Brain microvascular endothelial cell (primary cell): Measurements from ENCODE around the gene LMBRD2.

Source experiments
- DNase-seq: peaks from one replicate; pipeline ENCODE4 v3.0.0-alpha.2; 2020
- H3K27ac ChIP-seq: fragments of 250-450 bp; sonication (Bioruptor Pico); 2 replicates; pipeline ENCODE4 v1.5.1; 2020; ENCODE audit warnings: mild to moderate bottlenecking, moderate library complexity
- H3K27me3 ChIP-seq: fragments of 250-450 bp; sonication (Bioruptor Pico); replicated peaks from 2 replicates; pipeline ENCODE4 v1.5.1; 2020; ENCODE audit warnings: mild to moderate bottlenecking
- H3K36me3 ChIP-seq: fragments of 250-450 bp; sonication (Bioruptor Pico); replicated peaks from 2 replicates; pipeline ENCODE4 v1.5.1; 2020; ENCODE audit warnings: mild to moderate bottlenecking
- H3K4me3 ChIP-seq: 2 replicates; pipeline ENCODE4 v1.5.1; 2011; ENCODE audit warnings: low read depth, mild to moderate bottlenecking, control low read depth, low read length, moderate library complexity
- in situ Hi-C: cut with HindIII; loops from 2 replicates; pipeline ENCODE4 v1.10.0; 2017; ENCODE audit warnings: low sequenced_read_pairs, low pct_ligation_motif_present
- TF ChIP-seq, protein P1 (sequence below): IDR thresholded peaks from 2 replicates; pipeline ENCODE4 v1.5.1; 2011; ENCODE audit warnings: low read depth, mild to moderate bottlenecking, moderate library complexity, low read length, control low read depth, inconsistent platforms; ENCODE audit errors: missing control alignments

LMBRD2 gene

DNA sequence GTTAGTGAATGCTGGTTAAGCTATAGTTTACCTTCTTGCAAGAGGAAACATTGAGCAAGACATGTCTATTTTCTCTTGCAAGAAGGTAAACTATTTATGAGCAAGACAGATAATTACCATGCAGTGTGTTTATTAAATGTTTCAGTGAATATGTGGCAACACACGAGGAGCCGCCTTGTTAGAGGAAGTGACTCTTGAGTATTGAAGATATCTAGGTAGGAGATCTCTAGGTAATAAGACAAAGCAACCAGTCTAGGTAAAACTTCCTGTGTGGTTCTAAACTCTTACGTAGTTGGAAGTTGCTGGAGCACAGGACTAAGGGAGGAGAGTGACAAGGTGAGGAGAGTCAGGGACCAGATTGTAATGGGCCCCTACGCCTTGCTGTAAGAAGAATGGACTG is 17.1 kb upstream of the LMBRD2 start:
- no peak for DNase-seq
- in situ Hi-C loops: no loop called here
- Histone ChIP-seq H3K27me3 (no peaks in the 10 kb centered on the region), H3K27ac (no peak overlapping the region), H3K36me3 (peaks cover 38% of the 10 kb centered on the region), H3K4me3 (no peak overlapping the region)
- TF ChIP-seq, protein P1, sequence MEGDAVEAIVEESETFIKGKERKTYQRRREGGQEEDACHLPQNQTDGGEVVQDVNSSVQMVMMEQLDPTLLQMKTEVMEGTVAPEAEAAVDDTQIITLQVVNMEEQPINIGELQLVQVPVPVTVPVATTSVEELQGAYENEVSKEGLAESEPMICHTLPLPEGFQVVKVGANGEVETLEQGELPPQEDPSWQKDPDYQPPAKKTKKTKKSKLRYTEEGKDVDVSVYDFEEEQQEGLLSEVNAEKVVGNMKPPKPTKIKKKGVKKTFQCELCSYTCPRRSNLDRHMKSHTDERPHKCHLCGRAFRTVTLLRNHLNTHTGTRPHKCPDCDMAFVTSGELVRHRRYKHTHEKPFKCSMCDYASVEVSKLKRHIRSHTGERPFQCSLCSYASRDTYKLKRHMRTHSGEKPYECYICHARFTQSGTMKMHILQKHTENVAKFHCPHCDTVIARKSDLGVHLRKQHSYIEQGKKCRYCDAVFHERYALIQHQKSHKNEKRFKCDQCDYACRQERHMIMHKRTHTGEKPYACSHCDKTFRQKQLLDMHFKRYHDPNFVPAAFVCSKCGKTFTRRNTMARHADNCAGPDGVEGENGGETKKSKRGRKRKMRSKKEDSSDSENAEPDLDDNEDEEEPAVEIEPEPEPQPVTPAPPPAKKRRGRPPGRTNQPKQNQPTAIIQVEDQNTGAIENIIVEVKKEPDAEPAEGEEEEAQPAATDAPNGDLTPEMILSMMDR: no peak

GRCh38 chr5:36164461-36164860 is 12.8 kb upstream of the LMBRD2 start:
- no peak for DNase-seq
- in situ Hi-C loops: no loop called here
- Histone ChIP-seq H3K27me3 (no peaks in the 10 kb centered on the region), H3K4me3 (no peak overlapping the region), H3K36me3 (peaks cover 41% of the 10 kb centered on the region), H3K27ac (no peak overlapping the region)
- TF ChIP-seq, protein P1: no peak

DNA sequence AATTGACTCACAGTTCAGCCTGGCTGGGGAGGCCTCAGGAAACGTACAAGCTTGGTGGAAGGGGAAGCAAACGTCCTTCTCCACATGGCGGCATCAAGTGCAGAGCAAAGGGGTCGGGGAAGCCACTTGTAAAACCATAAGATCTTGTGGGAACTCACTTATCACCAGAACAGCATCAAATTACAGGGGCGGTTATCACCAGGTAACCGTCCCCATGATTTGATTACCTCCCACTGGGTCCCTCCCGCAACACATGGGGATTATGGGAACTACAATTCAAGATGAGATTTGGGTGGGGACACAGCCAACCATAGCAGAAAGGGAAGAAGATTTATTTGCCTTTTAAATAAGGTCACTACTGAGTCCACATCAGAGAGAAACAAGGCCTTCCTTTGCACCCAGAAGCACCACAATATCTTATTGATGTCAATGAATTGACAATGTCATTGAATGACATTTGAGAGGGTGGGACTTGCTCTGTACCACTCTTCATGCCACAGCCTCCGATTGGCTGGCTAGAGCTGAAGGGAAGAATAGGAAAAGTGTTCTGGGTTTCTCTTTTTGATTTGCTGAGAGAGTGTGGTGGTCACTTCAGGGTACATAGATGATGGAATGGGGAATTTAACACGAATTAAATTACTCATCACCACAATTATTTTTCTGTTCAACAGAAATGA is 11.3 kb upstream of the LMBRD2 start:
- Histone ChIP-seq H3K27me3 (no peaks in the 10 kb centered on the region), H3K27ac (no peak overlapping the region), H3K36me3 (peaks cover 37% of the 10 kb centered on the region), H3K4me3 (no peak overlapping the region)
- TF ChIP-seq, protein P1: no peak
- in situ Hi-C loops: no loop called here
- DNase-seq: no peak

DNA sequence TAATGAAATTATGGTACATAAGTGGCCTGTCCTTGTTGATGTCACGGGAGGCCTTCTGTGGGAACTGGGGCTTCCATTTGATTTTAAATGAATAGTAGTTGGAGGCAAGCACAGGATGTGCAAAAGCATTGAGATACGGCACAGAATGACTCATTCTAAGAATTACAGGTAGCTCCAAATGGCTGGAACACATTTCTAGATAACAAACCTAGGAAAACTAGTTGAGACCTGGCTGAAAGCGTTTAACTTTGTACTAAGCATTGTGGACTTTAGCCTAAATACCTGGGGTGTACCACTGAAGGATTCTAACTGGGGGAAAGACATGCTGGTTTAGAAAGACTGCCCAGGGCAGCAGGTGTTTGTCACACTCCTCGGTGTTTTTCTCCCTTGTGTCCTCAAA is 9.7 kb upstream of the LMBRD2 start:
- TF ChIP-seq, protein P1: no peak
- in situ Hi-C loops: no loop called here

GRCh38 chr5:36160617-36161016 is 8.9 kb upstream of the LMBRD2 start:
- TF ChIP-seq, protein P1: no peak
- Histone ChIP-seq H3K27me3 (no peaks in the 10 kb centered on the region), H3K4me3 (no peak overlapping the region), H3K27ac (no peak overlapping the region), H3K36me3 (peaks cover 34% of the 10 kb centered on the region)
- no peak for DNase-seq
- in situ Hi-C loops: no loop called here

More for the DNA sequence above, 9.7 kb upstream of the LMBRD2 start:
- H3K27ac ChIP-seq: no peak overlapping the region
- H3K36me3 ChIP-seq: peaks cover 34% of the 10 kb centered on the region
- H3K4me3 ChIP-seq: no peak overlapping the region
- H3K27me3 ChIP-seq: no peaks in the 10 kb centered on the region
- no peak for DNase-seq

DNA sequence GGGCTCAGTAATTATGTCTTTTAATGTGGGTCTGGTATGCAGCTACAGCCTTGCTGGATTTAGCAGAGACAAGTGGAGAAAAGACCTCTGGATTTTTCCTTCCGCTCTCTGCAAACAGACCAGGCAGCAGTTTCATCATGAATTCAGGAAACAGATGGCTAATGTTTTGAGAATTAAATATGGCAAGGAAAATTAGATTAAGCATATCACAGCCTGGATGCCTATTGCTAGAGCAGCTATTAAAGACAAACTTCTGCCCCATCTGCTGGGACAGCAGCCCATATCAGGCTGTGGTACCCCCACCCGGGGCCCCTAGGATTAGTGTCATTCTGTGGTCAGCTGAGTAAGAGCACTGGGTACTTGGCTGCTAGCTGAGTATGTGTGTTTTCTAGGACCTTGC is 6.5 kb upstream of the LMBRD2 start:
- H3K4me3 ChIP-seq: no peak overlapping the region
- no peak overlapping the region for H3K27ac ChIP-seq
- H3K36me3 ChIP-seq: peaks cover 23% of the 10 kb centered on the region
- DNase-seq: no peak
- TF ChIP-seq, protein P1: no peak
- in situ Hi-C loops: no loop called here
- no peaks in the 10 kb centered on the region for H3K27me3 ChIP-seq
